Occipital lobe (tissue), 2 donors: ENCODE data around the gene SGCD. TPM values are rescaled to one million over a fixed set of nuclear protein-coding genes. Genes with fewer than 3 reads are reported as not detected.

Experiments
- DNase-seq: peaks from one replicate; lab custom pipeline; 2025; lab: John Stamatoyannopoulos, UW
- total RNA-seq: library from RNA; depleted of rRNA; stranded (reverse); fragments of >200 nt; gene quantifications from one replicate; pipeline ENCODE4 v1.2.3, GENCODE V29; 2014

SGCD gene
- total RNA-seq, 1 donor from 2014 or later: 7.5 TPM

- no peak for DNase-seq
Measured at GRCh38 chr5:156505101-156505500, 178.1 kb downstream of the SGCD start.

GRCh38 chr5:156513123-156513815 is 186.3 kb downstream of the SGCD start:
- no peak for DNase-seq

GRCh38 chr5:156515121-156515520 is 188.2 kb downstream of the SGCD start:
- no peak for DNase-seq

- no peak for DNase-seq
Measured at GRCh38 chr5:156515803-156516360, 188.9 kb downstream of the SGCD start.

GRCh38 chr5:156522651-156523529 is 195.9 kb downstream of the SGCD start:
- no peak for DNase-seq

GRCh38 chr5:156523607-156524006 is 196.6 kb downstream of the SGCD start:
- DNase-seq: no peak

GRCh38 chr5:156526081-156526925 is 199.3 kb downstream of the SGCD start:
- DNase-seq: no peak

- no peak for DNase-seq
Measured at GRCh38 chr5:156527611-156528010, 200.6 kb downstream of the SGCD start.

GRCh38 chr5:156528673-156529072 is 201.7 kb downstream of the SGCD start:
- no peak for DNase-seq

- no peak for DNase-seq
Measured at GRCh38 chr5:156529892-156530291, 202.9 kb downstream of the SGCD start.

GRCh38 chr5:156531199-156531598 is 204.2 kb downstream of the SGCD start:
- no peak for DNase-seq

- DNase-seq: no peak
Measured at GRCh38 chr5:156532921-156533320, 206.0 kb downstream of the SGCD start.

- DNase-seq: no peak
Measured at GRCh38 chr5:156534085-156534484, 207.1 kb downstream of the SGCD start.

GRCh38 chr5:156534906-156535485 is 208.0 kb downstream of the SGCD start:
- no peak for DNase-seq

GRCh38 chr5:156540491-156540890 is 213.5 kb downstream of the SGCD start:
- no peak for DNase-seq

GRCh38 chr5:156541582-156541981 is 214.6 kb downstream of the SGCD start:
- DNase-seq: no peak

GRCh38 chr5:156543348-156544145 is 216.6 kb downstream of the SGCD start:
- DNase-seq: no peak

- no peak for DNase-seq
Measured at GRCh38 chr5:156552855-156553358, 225.9 kb downstream of the SGCD start.

- no peak for DNase-seq
Measured at GRCh38 chr5:156556666-156557406, 229.9 kb downstream of the SGCD start.
